Progenitor cell of endocrine pancreas (in vitro differentiated cells): ENCODE results near the gene ZNF70. TPM values are rescaled to one million over a fixed set of nuclear protein-coding genes. Genes with fewer than 3 reads are reported as not detected.

ENCODE experiments used
- DNase-seq: peaks from one replicate; pipeline ENCODE4 v3.0.0; 2021; ENCODE audit warnings: low spot score; ENCODE audit not compliant: unreplicated experiment
- H3K27ac Mint-ChIP-seq: 2 replicates; pipeline ENCODE4 v1.8.0; 2021; ENCODE audit warnings: mild to moderate bottlenecking, moderate library complexity, mixed read lengths
- H3K27me3 Mint-ChIP-seq: 2 replicates; pipeline ENCODE4 v1.8.0; 2021; ENCODE audit warnings: mixed read lengths
- H3K36me3 Mint-ChIP-seq: 2 replicates; pipeline ENCODE4 v1.8.0; 2022; ENCODE audit warnings: mixed read lengths; ENCODE audit not compliant: insufficient read depth
- H3K4me1 Mint-ChIP-seq: 2 replicates; pipeline ENCODE4 v1.8.0; 2021; ENCODE audit warnings: low read depth, mixed read lengths
- H3K4me3 Mint-ChIP-seq: 2 replicates; pipeline ENCODE4 v1.8.0; 2021; ENCODE audit warnings: low read depth, mild to moderate bottlenecking, moderate library complexity, mixed read lengths
- H3K9me3 Mint-ChIP-seq: 2 replicates; pipeline ENCODE4 v1.8.0; 2021; ENCODE audit warnings: low read depth, mixed read lengths
- CTCF ChIP-seq: fragments of 200-600 bp; sonication (generic); IDR thresholded peaks from one replicate; pipeline ENCODE4 v1.5.0; 2021; ENCODE audit warnings: antibody characterized with exemption, mild to moderate bottlenecking; ENCODE audit not compliant: unreplicated experiment
- total RNA-seq: library from RNA; stranded (reverse); gene quantifications from 2 replicates; pipeline ENCODE4 v1.2.1, GENCODE V29; 2021

ZNF70 gene
- total RNA-seq, 1 donor from 2014 or later = 9.8 TPM

- Mint-ChIP-seq H3K4me3 (no peak overlapping the region), H3K9me3 (no peaks in the 10 kb centered on the region), H3K27ac (no peak overlapping the region), H3K4me1 (no peaks in the 10 kb centered on the region), H3K36me3 (peaks cover 20% of the 10 kb centered on the region), H3K27me3 (no peaks in the 10 kb centered on the region)
- no peak for TF ChIP-seq CTCF
- DNase-seq = no peak
Observed at GRCh38 chr22:23691748-23692423, 59.0 kb downstream of the ZNF70 start.

- no peak within 1 kb of the TSS for H3K27ac Mint-ChIP-seq
- no peak for DNase-seq
- H3K36me3 Mint-ChIP-seq = peaks cover 18% of the 10 kb centered on the region
- no peak for TF ChIP-seq CTCF
- no peak within 1 kb of the TSS for H3K4me3 Mint-ChIP-seq
- H3K4me1 Mint-ChIP-seq = no peaks in the 10 kb centered on the region
- H3K27me3 Mint-ChIP-seq = no peaks in the 10 kb centered on the region
- no peaks in the 10 kb centered on the region for H3K9me3 Mint-ChIP-seq
Observed at GRCh38 chr22:23690713-23691112, 60.2 kb downstream of the ZNF70 start, which contains the start of gene RGL4. Gene RGL4 (plus strand): TSS chr22:23691013. CDS start chr22:23692031, 1,018 bp downstream.

- H3K36me3 Mint-ChIP-seq = peaks cover 16% of the 10 kb centered on the region
- no peaks in the 10 kb centered on the region for H3K4me1 Mint-ChIP-seq
- H3K27me3 Mint-ChIP-seq = no peaks in the 10 kb centered on the region
- H3K27ac Mint-ChIP-seq = no peak overlapping the region
- TF ChIP-seq CTCF = no peak
- DNase-seq = no peak
- H3K4me3 Mint-ChIP-seq = no peak overlapping the region
- H3K9me3 Mint-ChIP-seq = no peaks in the 10 kb centered on the region
Observed at GRCh38 chr22:23689414-23689813, 61.5 kb downstream of the ZNF70 start.

Other genes starting within 250 kb of the ZNF70 start
- gene IGLL1, start 170.8 kb downstream of the ZNF70 start, total RNA-seq = not detected in 2 replicates
- 8.6 and 11.1 TPM in 2 replicates for gene DRICH1, start 118.8 kb downstream of the ZNF70 start, total RNA-seq
- gene RGL4, start 60.1 kb downstream of the ZNF70 start, total RNA-seq = 0.07 TPM in 1 of 2 replicates, not detected in the other
- gene VPREB3, start 3.3 kb upstream of the ZNF70 start, total RNA-seq = not detected in 2 replicates
- gene C22orf15, start 11.9 kb upstream of the ZNF70 start, total RNA-seq = not detected in 2 replicates
- 39.5 and 42.3 TPM in 2 replicates for gene CHCHD10, start 16.9 kb upstream of the ZNF70 start, total RNA-seq
- gene MMP11, start 21.7 kb upstream of the ZNF70 start, total RNA-seq = 41.6 and 50.2 TPM in 2 replicates
- 185 and 195 TPM in 2 replicates for gene SMARCB1, start 35.9 kb upstream of the ZNF70 start, total RNA-seq
- 1.5 and 2.8 TPM in 2 replicates for gene DERL3, start 87.9 kb upstream of the ZNF70 start, total RNA-seq
- 39.7 and 40.1 TPM in 2 replicates for gene SLC2A11, start 106.8 kb upstream of the ZNF70 start, total RNA-seq
- gene MIF, start 143.3 kb upstream of the ZNF70 start, total RNA-seq = 562 and 580 TPM in 2 replicates
- gene GSTT2B, start 210.1 kb upstream of the ZNF70 start, total RNA-seq = 4.8 and 5.4 TPM in 2 replicates
- gene DDTL, start 215.8 kb upstream of the ZNF70 start, total RNA-seq = not detected in 2 replicates
- 93.3 and 102 TPM in 2 replicates for gene DDT, start 223.3 kb upstream of the ZNF70 start, total RNA-seq
- 0.47 and 0.60 TPM in 2 replicates for gene GSTT2, start 229.0 kb upstream of the ZNF70 start, total RNA-seq